ENCODE data around the gene KSR2. TPM values are rescaled to one million over a fixed set of nuclear protein-coding genes. Genes with fewer than 3 reads are reported as not detected.

KSR2 gene
- total RNA-seq, 1 donor from 2014 or later: 0.30 TPM

- H3K79me2 ChIP-seq (ENCODE audit: low read depth): no peaks in the 10 kb centered on the region
- H3K27ac Mint-ChIP-seq: no peak overlapping the region
- no peaks in the 10 kb centered on the region for H3K27me3 Mint-ChIP-seq (ENCODE audit: insufficient read depth, low read depth)
- no peaks in the 10 kb centered on the region for H4K20me1 ChIP-seq (ENCODE audit: low read depth)
- no peak overlapping the region for H3K9ac ChIP-seq
- no peak overlapping the region for H3K27ac ChIP-seq
- H3K4me2 ChIP-seq: no peak overlapping the region
- peaks cover 4% of the 10 kb centered on the region for H3K9me3 Mint-ChIP-seq
- H3F3A ChIP-seq (ENCODE audit: low read depth): no peaks in the 10 kb centered on the region
- no peak overlapping the region for H2AFZ ChIP-seq (replicated peaks)
- no peak overlapping the region for H3K4me3 Mint-ChIP-seq
- no peaks in the 10 kb centered on the region for H3K4me1 Mint-ChIP-seq
- no peaks in the 10 kb centered on the region for H3K27me3 ChIP-seq
- no peaks in the 10 kb centered on the region for H3K36me3 Mint-ChIP-seq
- no peak for TF ChIP-seq EZH2phosphoT487 (IDR thresholded peaks at IDR 0.05)
- TF ChIP-seq EZH2 (IDR thresholded peaks at IDR 0.05): no peak
- TF ChIP-seq CTCF (IDR thresholded peaks at IDR 0.05): no peak
- DNase-seq (ENCODE audit: low spot score): no peak
- H3K4me1 ChIP-seq: peaks cover 4% of the 10 kb centered on the region
- H3K9me3 ChIP-seq (ENCODE audit: low read depth): no peaks in the 10 kb centered on the region
- H3K36me3 ChIP-seq: no peaks in the 10 kb centered on the region
- no peak overlapping the region for H3K4me3 ChIP-seq
Observed at GRCh38 chr12:117590386-117590785, 378.4 kb downstream of the KSR2 start.

GRCh38 chr12:117589021-117589420, 379.8 kb downstream of the KSR2 start:
- H3K4me2 ChIP-seq: no peak overlapping the region
- no peaks in the 10 kb centered on the region for H3K36me3 Mint-ChIP-seq
- H3K27ac ChIP-seq: no peak overlapping the region
- no peak overlapping the region for H3K27ac Mint-ChIP-seq
- TF ChIP-seq EZH2 (IDR thresholded peaks at IDR 0.05) (no peak), EZH2phosphoT487 (IDR thresholded peaks at IDR 0.05) (no peak), CTCF (IDR thresholded peaks at IDR 0.05) (no peak)
- H3F3A ChIP-seq (ENCODE audit: low read depth): no peaks in the 10 kb centered on the region
- H3K9ac ChIP-seq: no peak overlapping the region
- no peaks in the 10 kb centered on the region for H3K4me1 Mint-ChIP-seq
- H3K79me2 ChIP-seq (ENCODE audit: low read depth): no peaks in the 10 kb centered on the region
- H2AFZ ChIP-seq (replicated peaks): no peak overlapping the region
- no peak overlapping the region for H3K4me3 Mint-ChIP-seq
- no peak overlapping the region for H3K4me3 ChIP-seq
- DNase-seq (ENCODE audit: low spot score): no peak
- peaks cover 8% of the 10 kb centered on the region for H3K4me1 ChIP-seq
- H3K27me3 Mint-ChIP-seq (ENCODE audit: insufficient read depth, low read depth): no peaks in the 10 kb centered on the region
- no peaks in the 10 kb centered on the region for H4K20me1 ChIP-seq (ENCODE audit: low read depth)
- H3K9me3 Mint-ChIP-seq: peaks cover 4% of the 10 kb centered on the region
- H3K36me3 ChIP-seq: no peaks in the 10 kb centered on the region
- no peaks in the 10 kb centered on the region for H3K27me3 ChIP-seq
- H3K9me3 ChIP-seq (ENCODE audit: low read depth): no peaks in the 10 kb centered on the region

- peaks cover 3% of the 10 kb centered on the region for H3K4me1 Mint-ChIP-seq
- Histone ChIP-seq H3K9me3 (ENCODE audit: low read depth) (no peaks in the 10 kb centered on the region), H3K79me2 (ENCODE audit: low read depth) (no peaks in the 10 kb centered on the region), H3K4me3 (no peak overlapping the region), H3K27ac (no peak overlapping the region), H2AFZ (replicated peaks) (peak overlapping the region; percentile 17), H3K36me3 (no peaks in the 10 kb centered on the region), H3F3A (ENCODE audit: low read depth) (no peaks in the 10 kb centered on the region), H3K4me1 (peaks cover 13% of the 10 kb centered on the region), H4K20me1 (ENCODE audit: low read depth) (no peaks in the 10 kb centered on the region), H3K27me3 (no peaks in the 10 kb centered on the region), H3K4me2 (no peak overlapping the region), H3K9ac (no peak overlapping the region)
- H3K4me3 Mint-ChIP-seq: no peak overlapping the region
- H3K27ac Mint-ChIP-seq: no peak overlapping the region
- peaks cover 4% of the 10 kb centered on the region for H3K9me3 Mint-ChIP-seq
- no peaks in the 10 kb centered on the region for H3K36me3 Mint-ChIP-seq
- no peaks in the 10 kb centered on the region for H3K27me3 Mint-ChIP-seq (ENCODE audit: insufficient read depth, low read depth)
- TF ChIP-seq EZH2 (IDR thresholded peaks at IDR 0.05) (no peak), CTCF (IDR thresholded peaks at IDR 0.05) (peak; percentile 89), EZH2phosphoT487 (IDR thresholded peaks at IDR 0.05) (no peak)
- peak; percentile 78 for DNase-seq (ENCODE audit: low spot score)
Observed at GRCh38 chr12:117587631-117588287, 381.0 kb downstream of the KSR2 start.
